GM08714 (cell line): ENCODE results near the gene CDH23.

Experiments
- H3K4me3 ChIP-seq: fragments of 200-500 bp; sonication (Bioruptor generic); 2 replicates; pipeline ENCODE4 v1.5.1; 2014; ENCODE audit warnings: mild to moderate bottlenecking, low read length, inconsistent platforms
- ZNF274 ChIP-seq: IDR thresholded peaks from 2 replicates; pipeline ENCODE4 v1.6.1; 2012; ENCODE audit warnings: mild to moderate bottlenecking, low read depth, low read length

CDH23 gene

DNA sequence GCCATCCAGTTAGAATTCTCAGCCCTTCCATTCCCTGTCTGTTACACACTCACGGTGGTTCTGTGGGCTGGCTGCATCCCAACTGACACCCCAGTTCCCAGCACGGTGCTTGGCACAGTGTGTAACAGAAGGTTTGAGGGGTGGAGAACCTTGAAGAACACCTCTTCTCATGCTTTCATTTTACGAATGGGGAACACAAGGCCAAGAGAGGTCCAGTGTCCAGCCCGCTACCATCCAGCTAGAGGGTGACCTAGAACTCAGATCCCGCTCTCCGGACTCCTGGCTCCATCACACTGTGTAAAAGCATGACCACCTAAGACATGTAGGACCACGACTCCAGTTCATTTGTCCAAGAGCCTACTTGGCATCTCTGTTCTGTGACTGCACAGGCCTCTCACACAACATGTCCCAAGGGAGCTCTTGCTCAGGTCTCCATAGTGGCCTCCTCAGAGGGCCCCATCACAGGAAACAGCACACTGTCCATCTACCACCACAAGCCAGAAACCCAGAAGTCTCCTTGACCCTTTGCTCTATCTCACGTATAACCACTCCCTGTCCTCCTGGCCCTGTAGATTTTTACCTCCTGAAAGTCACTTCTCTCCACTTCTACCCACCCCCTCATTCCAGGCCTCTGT lies 2.8 kb upstream of the CDH23 start:
- no peak overlapping the region for H3K4me3 ChIP-seq
- TF ChIP-seq ZNF274, result no peak

DNA sequence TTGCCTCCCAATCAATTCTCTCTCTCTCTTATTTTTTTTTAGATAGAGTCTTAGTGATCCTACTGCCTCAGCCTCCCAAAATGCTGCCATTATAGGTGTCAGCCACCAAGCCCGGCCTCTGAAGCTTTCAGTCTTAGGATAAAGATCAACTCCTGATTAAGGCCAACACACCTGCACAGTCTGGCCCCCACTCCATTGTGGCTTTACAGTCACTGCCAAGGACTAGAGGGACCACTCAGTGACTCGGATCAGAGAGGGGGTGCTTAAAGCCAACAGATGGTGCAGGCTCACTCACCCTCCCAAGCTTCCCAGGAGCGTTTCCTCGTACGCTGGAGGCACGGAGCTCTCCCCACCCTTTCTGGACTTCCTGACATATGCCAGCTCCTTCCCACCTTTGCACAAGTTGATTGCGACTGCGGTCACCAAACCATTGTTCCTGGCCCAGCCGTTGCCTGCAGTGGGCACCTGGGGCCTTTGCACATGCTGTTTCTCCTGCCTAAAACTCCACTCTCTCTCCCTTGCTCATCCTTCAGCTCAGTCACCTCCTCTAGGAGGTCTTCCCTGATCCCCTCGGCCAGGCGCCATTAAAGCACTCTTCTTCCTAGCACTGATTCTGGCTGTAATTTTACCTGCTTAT lies 1.7 kb upstream of the CDH23 start:
- no peak for TF ChIP-seq ZNF274
- no peak overlapping the region for H3K4me3 ChIP-seq

DNA sequence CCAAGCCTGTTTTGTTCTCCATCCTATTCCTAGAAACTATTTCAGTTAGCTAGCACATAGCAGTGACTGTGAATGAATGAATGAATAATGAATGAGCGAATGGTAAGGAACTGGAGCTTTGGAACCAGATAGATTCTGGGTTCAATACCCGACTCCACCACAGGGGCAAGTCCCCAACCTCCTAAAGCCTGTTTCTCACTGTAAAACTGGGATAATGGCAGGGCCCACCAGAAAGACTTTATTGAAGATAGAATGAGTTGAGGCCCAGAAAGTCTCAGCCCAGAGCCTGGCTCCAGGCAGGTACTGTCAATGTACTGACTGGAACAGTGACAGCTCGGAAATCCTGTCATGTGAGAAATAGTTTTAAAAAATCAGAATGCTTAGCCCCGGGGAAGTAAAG lies 1.1 kb upstream of the CDH23 start:
- no peak overlapping the region for H3K4me3 ChIP-seq
- no peak for TF ChIP-seq ZNF274

DNA sequence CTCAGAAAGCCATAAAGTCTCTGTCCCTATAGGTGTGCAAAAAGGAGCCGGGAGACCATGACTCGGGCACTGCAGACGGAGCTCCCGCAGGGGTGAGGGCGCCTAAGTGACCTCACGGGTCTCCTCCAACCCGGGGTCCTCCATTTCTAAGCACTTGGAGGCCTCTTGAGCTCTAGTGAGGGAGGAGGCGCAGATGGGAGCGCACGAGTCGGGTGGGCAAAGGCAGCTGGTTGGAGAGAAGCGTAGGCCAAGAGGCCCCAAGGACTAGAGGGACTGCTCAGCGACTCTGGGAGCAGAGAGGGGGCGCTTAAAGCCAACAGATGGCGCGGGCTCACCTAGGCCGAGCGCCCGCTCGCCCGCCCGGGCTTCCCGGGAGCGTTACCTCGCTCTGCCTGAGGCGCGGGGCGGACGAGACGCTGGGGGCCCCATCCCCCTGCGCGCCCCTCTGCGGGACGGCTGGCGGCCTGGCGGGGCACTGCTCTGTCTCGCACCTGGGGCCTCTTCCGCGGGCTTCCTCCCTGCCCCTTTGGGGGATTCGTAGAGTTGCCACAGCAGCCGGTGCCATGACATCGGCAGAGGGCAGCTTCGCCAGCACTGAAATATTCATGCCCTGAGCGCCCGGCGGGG lies 523 bp upstream of the CDH23 start:
- H3K4me3 ChIP-seq, result no peak overlapping the region
- no peak for TF ChIP-seq ZNF274

DNA sequence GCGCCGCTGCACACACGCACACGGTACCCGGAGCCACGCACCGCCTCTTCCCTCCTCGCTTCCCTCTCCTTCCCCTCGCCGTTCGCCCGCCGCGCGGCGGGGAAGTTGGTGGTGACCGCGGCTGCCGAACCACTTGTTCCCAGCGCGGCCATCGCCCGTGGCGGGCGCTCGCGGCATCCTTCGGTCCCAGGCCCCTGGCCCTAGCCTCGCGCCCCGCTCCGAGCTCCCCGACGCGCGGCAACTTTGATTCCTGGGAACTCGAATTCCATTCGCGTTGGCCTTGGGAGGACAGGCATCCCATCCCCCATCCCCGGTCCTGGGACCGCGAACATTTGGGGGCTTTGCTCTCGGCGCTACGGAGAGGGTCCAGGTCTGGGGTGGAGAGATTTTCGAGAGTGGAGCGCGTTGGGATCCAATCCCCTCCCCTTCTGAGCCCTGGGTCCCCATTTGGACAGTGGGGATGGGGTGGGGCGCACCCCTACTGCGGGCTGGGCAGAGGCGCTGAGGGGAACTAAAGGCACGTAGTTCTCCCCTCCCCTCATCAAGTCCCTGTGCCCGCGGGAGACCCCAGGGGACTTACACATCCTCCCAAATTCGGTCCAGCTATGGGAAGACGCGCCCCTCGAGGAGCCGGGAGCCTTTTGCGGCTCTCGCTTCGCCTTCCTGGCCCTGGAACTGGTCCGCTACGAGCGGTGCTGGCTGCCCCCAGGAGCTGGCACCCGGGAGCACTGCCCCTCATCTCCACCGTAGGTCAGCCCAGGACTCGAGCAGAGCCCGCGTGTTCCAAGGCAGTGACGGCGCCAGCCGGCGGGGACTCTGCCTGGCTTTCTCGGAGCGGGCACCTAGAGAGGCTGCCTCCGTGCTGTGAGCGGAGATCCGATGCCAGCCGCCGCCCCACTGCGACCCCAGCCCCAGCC lies 834 bp downstream of the CDH23 start:
- no peak for TF ChIP-seq ZNF274
- H3K4me3 ChIP-seq, result no peak overlapping the region

DNA sequence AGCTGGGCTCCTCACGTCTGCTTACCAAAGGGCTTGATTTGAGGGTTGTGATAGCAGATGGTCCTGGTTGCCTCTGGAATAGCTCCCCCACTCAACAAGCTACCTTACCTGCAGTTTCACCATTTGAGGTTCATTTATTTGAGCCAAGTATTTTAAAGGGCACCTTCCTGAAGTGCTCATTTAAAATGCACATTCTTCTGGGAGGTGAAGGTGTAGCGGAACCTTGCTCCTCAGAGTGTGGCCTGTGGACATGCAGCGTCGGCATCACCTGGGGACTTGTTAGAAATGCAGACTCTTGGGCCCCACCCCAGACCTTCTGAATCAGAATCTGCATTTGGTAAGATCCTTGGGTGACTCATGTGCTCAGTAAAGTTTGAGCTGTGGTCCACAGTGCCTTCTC lies 2.3 kb downstream of the CDH23 start:
- TF ChIP-seq ZNF274, result no peak
- no peak overlapping the region for H3K4me3 ChIP-seq

DNA sequence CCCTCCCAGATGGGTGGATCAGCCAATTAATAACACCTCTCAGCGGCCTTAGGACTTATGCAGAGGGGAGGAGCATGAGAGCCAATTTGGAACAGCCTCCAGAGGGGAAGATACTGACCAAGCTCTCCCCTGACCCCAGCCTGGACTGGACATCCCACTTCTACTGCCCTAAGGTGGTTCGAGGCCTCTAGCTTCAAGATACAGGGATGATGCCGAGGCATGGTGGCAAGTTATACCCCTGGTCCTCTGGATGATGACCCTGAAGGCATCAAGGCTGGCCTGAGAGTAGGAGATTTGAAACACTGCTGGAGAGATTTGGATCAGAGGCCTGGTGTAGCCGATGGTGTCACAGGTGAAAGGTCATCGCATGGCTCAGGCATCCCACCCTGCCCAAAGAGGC lies 3.2 kb downstream of the CDH23 start:
- no peak overlapping the region for H3K4me3 ChIP-seq
- no peak for TF ChIP-seq ZNF274

DNA sequence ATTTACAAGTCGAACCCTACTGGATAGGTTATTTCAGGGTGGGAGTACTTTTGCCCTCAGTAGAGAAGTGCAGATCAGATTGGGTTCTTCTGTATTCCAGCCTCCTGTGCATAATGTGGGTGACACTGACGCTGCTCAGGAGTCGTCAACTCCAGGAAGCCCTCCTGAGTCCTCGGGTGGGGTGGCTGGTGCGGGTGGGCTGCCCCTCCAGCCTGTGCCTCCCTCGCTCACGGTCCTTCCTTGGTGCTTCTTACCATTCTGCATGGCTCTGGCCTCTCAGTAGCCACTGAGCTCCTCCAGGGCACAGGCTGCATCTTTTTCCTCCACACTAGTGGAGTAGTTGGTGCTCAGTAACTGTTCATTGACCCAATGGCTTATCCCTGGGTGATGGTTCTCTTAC lies 4.3 kb downstream of the CDH23 start:
- no peak for TF ChIP-seq ZNF274
- H3K4me3 ChIP-seq, result no peak overlapping the region

DNA sequence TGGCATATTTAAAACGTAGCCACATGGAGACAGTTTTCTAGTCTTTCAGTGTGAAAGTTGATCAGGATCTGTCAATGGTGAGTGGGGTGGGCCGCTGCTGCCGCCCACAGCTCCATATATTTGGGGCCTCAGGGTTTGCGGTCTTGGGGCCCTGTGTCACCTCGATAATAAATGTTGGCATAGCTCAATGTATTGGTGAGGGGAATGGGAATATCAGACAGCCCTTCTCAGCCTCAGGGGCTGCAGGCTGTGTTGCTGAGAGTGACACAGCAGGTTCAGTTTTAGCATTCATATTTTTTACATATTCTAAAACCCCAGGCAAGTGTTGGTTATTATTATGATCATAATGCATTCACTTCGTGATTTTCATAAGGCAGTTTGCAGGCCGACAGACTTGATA lies 5.3 kb downstream of the CDH23 start:
- no peak overlapping the region for H3K4me3 ChIP-seq
- TF ChIP-seq ZNF274, result no peak

DNA sequence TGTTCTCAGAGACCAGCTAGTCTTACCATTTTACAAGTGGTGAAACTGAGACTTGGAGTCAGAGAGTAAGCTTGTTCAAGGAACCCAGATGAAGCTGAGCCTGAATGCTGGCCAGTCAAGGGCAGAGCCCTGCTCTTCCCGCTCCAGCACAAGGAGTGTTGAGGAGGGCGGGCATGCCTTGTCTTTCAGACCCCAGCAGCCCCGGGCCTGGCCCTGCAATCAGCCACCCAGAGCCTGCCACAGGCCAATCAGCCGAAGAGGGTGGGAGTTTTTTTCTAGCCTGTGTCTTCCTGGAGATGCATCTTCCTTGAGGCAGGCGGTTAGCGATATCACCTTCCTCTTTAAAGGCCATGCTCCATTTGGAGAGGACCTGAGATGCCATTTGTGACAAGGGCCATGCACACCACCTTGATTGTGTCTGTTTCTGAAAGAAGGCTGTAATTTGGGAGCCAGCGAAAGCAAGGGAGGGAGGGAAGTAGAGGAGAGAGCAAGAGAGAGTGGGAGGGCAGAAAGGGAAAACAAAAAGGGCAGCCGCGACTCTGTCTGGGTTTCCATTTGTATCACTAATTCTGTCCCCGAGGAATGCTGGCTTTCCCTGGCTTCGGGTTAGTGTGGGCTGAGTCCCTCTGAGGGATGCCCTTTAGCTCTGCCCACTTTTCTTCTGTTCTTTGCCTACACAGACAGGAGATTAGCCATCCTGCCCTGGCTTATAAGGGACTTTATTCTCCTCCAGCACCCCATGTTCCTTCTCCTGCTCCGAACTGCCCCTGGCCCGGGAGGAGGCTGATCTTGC lies 8.0 kb downstream of the CDH23 start:
- no peak for TF ChIP-seq ZNF274
- H3K4me3 ChIP-seq, result no peak overlapping the region

DNA sequence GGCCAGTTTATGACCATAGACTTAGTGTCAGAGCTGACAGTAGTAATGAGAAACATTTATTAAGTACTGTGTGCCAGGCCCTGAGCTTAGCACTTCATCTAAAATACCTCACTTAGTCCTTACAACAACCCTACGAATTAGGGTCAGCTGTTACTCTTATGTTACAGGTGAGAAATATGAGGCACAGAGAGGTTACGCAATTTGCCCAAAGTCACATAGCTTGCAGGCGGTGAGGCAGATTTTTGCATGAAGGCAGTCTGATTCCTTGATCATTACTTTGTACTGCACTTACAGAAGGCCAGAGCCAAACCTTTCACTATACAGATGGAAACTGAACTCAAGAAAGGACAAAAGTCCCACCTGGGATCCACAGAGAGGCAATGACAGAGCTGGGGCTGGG lies 10.2 kb downstream of the CDH23 start:
- no peak overlapping the region for H3K4me3 ChIP-seq
- no peak for TF ChIP-seq ZNF274

DNA sequence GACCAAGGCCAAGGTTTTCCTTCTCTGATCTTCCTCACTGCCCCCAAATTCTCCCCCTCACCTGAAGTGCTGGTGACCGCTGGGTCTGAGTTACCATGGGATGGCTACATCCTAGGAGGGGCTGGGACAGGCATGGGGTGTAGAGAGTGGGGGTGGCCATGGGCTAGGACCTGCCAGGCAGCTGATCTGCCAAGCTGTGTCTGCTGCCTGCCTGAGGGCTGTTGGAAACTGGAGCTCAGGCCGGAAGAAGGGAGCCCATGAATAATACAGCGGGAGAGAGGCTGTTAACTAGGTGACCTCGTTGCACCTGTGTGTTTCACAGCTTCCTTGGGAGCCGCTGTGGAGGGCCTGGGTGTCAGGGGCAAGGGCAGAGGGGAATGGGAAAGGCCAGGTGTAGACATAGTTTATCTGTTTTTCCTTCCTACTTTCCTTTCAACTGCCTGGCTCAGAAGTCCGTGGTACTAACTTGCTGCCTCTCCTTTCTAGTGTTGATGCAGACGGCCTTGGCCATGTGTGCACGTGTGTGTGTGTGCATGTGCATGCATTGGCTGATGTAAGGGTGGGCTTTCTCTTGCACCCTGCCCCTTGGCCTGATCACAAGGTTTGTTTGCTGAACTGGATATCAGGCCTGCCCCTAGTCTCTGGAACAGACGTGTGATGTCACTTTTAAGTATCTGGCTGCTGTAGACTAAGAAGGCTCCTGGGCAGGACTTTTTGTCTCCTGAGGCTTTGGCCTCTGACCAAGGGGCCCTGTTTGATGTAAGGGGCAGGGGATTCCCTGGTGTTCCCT lies 11.9 kb downstream of the CDH23 start:
- H3K4me3 ChIP-seq, result no peak overlapping the region
- no peak for TF ChIP-seq ZNF274

DNA sequence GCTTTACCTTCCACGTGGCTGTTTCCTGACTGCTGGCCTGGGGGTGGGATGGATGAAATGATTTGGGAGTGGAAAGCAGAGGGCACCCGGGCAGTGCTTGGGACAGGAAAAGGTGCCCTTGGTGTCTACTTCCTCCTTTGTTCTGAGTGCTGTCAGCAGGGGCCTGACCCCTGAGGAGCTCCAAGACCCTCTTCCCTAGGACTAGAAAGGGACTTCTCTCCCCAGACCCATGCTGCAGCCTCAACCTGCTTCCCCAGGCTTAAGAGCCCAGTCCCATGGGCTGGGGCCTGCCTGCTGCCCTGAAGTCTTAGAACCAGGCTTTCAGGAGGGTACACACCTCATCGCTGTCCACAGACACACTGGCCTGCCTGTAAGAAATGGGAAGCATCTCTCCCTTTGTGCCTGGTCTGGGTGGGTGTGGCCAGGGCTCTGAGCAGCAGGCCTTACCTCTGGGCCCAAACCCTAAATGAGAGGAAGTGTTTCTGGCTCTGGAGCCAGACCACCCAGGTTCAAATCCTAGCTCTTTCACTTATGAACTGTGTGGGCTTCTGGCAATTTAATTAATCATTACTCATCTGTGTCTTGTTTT lies 12.9 kb downstream of the CDH23 start:
- TF ChIP-seq ZNF274, result no peak
- H3K4me3 ChIP-seq, result no peak overlapping the region
